ENCODE data around the gene PIK3R4. TPM values are rescaled to one million over a fixed set of nuclear protein-coding genes. Genes with fewer than 3 reads are reported as not detected.

Gene PIK3R4
- 10 to 100 TPM; 19.1 to 32.4 (median 28.3) TPM for polyA plus RNA-seq
- long read RNA-seq, donor 1: 0 reads
- long read RNA-seq, donor 2, full-length matches to known transcripts: 1 of 1 reads
- long read RNA-seq, donor 2, partial matches to known transcripts: 0 of 1 reads
- long read RNA-seq, donor 2, other reads (novel, unspliced or antisense): 0 of 1 reads
- long read RNA-seq, donor 3, partial matches to known transcripts: 5 of 6 reads
- long read RNA-seq, donor 3, other reads (novel, unspliced or antisense): 0 of 6 reads
- long read RNA-seq, donor 4: 0 reads
- long read RNA-seq, donor 5: 0 reads
- long read RNA-seq, donor 6: 0 reads
- long read RNA-seq, donor 7: 0 reads
- long read RNA-seq, donor 8: 0 reads
- long read RNA-seq, donor 9, full-length matches to known transcripts: 1 of 1 reads
- long read RNA-seq, donor 9, partial matches to known transcripts: 0 of 1 reads
- long read RNA-seq, donor 9, other reads (novel, unspliced or antisense): 0 of 1 reads
- long read RNA-seq, donor 10, full-length matches to known transcripts: 1 of 1 reads
- long read RNA-seq, donor 10, partial matches to known transcripts: 0 of 1 reads
- long read RNA-seq, donor 10, other reads (novel, unspliced or antisense): 0 of 1 reads

- peak; percentile 70 for FAIRE-seq
- peak within 1 kb of the TSS; percentile 83 to 96 (median 92) for H3K27ac ChIP-seq (ENCODE audit: low read depth in 1 of 3, low read length in 2 of 3)
- 0 to 1% (median 0%) methylated on average over 43 of the region's 43 CpGs for WGBS, 3 donors
- peak within 1 kb of the TSS; percentile 89 to 99 (median 89) for H3K4me3 ChIP-seq (ENCODE audit: low read depth in 1 of 3, low read length in 3 of 3)
- no peaks in the 10 kb centered on the region for H3K27me3 ChIP-seq (ENCODE audit: control insufficient read depth in 3 of 3, insufficient read depth in 3 of 3, low read length in 3 of 3)
- H3K36me3 ChIP-seq (ENCODE audit: control insufficient read depth in 3 of 3, insufficient read depth in 2 of 3, low read depth in 1 of 3, low read length in 3 of 3): peaks cover 0 to 4% (median 2%) of the 10 kb centered on the region in 3 donors
- H3K4me1 ChIP-seq (ENCODE audit: control insufficient read depth in 3 of 3, insufficient read depth in 2 of 3, low read depth in 1 of 3, low read length in 2 of 3): peaks cover 4 to 12% (median 6%) of the 10 kb centered on the region in 3 donors
- peak; percentile 99 for DNase-seq
- no peaks in the 10 kb centered on the region for H3K9me3 ChIP-seq (ENCODE audit: control insufficient read depth in 2 of 2, insufficient read depth in 1 of 2, low read depth in 1 of 2, low read length in 1 of 2)
Observed at GRCh38 chr3:130746246-130747039, at the start of gene PIK3R4. Gene PIK3R4, minus strand, starts transcription at chr3:130746829. Its CDS starts 1,611 bp downstream, at chr3:130745218.

- WGBS, 3 donors: 75 to 96% (median 94%) methylated on average over 1 of the region's 1 CpG
Observed at GRCh38 chr3:130795396-130795795, 48.8 kb upstream of the PIK3R4 start.

GRCh38 chr3:130792246-130792645, 45.6 kb upstream of the PIK3R4 start:
- FAIRE-seq (no peak), DNase-seq (peak in 1 of 2 donors; percentile 1)
- 53 to 82% (median 76%) methylated on average over 2 of the region's 2 CpGs for WGBS, 3 donors
- H3K27me3 ChIP-seq (ENCODE audit: control insufficient read depth in 3 of 3, insufficient read depth in 3 of 3, low read length in 3 of 3): no peaks in the 10 kb centered on the region
- peaks cover 2 to 10% (median 2%) of the 10 kb centered on the region in 3 donors for H3K4me1 ChIP-seq (ENCODE audit: control insufficient read depth in 3 of 3, insufficient read depth in 2 of 3, low read depth in 1 of 3, low read length in 2 of 3)
- H3K27ac ChIP-seq (ENCODE audit: low read depth in 1 of 3, low read length in 2 of 3): no peak overlapping the region
- no peaks in the 10 kb centered on the region for H3K9me3 ChIP-seq (ENCODE audit: control insufficient read depth in 2 of 2, insufficient read depth in 1 of 2, low read depth in 1 of 2, low read length in 1 of 2)
- no peaks in the 10 kb centered on the region for H3K36me3 ChIP-seq (ENCODE audit: control insufficient read depth in 3 of 3, insufficient read depth in 2 of 3, low read depth in 1 of 3, low read length in 3 of 3)
- H3K4me3 ChIP-seq (ENCODE audit: low read depth in 1 of 3, low read length in 3 of 3): no peak overlapping the region

More at GRCh38 chr3:130795396-130795795, 48.8 kb upstream of the PIK3R4 start:
- no peak overlapping the region for H3K27ac ChIP-seq (ENCODE audit: low read depth in 1 of 3, low read length in 2 of 3)
- no peak overlapping the region for H3K4me3 ChIP-seq (ENCODE audit: low read depth in 1 of 3, low read length in 3 of 3)
- no peaks in the 10 kb centered on the region for H3K9me3 ChIP-seq (ENCODE audit: control insufficient read depth in 2 of 2, insufficient read depth in 1 of 2, low read depth in 1 of 2, low read length in 1 of 2)
- H3K4me1 ChIP-seq (ENCODE audit: control insufficient read depth in 3 of 3, insufficient read depth in 2 of 3, low read depth in 1 of 3, low read length in 2 of 3): no peaks in the 10 kb centered on the region
- no peak for DNase-seq
- no peaks in the 10 kb centered on the region for H3K27me3 ChIP-seq (ENCODE audit: control insufficient read depth in 3 of 3, insufficient read depth in 3 of 3, low read length in 3 of 3)
- H3K36me3 ChIP-seq (ENCODE audit: control insufficient read depth in 3 of 3, insufficient read depth in 2 of 3, low read depth in 1 of 3, low read length in 3 of 3): no peaks in the 10 kb centered on the region
- peak; percentile 84 for FAIRE-seq

DNA sequence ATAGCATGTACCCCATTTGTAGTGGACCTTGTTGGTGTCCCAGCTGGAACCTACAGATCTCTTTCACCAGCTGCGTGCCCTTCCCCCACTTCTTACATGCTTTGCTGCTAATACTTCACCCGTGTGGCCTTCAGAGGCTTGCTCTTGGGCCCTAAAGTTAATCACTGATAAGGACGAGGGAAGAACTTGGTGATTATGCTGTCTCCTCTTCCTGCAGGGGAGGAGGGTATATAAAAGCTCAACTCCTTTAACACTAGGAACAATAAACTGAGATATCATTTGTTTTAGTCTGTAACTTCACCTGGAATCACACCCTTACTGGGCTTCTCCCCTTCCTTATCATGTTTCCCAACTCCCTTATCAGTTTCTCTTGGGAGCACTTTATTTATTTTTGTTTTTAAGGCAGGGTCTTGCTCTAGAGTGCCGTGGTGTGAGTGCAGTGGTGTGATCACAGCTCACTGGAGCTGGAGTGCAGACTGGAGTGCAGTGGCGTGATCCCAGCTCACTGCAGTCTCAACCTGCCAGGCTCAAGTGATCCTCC, 43.2 kb upstream of the PIK3R4 start:
- DNase-seq (peak; percentile 69 to 73), FAIRE-seq (no peak)
- peaks cover 2 to 10% (median 3%) of the 10 kb centered on the region in 3 donors for H3K4me1 ChIP-seq (ENCODE audit: control insufficient read depth in 3 of 3, insufficient read depth in 2 of 3, low read depth in 1 of 3, low read length in 2 of 3)
- no peaks in the 10 kb centered on the region for H3K9me3 ChIP-seq (ENCODE audit: control insufficient read depth in 2 of 2, insufficient read depth in 1 of 2, low read depth in 1 of 2, low read length in 1 of 2)
- 15 to 45% (median 42%) methylated on average over 5 of the region's 5 CpGs for WGBS, 3 donors
- H3K4me3 ChIP-seq (ENCODE audit: low read depth in 1 of 3, low read length in 3 of 3): no peak overlapping the region
- no peaks in the 10 kb centered on the region for H3K36me3 ChIP-seq (ENCODE audit: control insufficient read depth in 3 of 3, insufficient read depth in 2 of 3, low read depth in 1 of 3, low read length in 3 of 3)
- peak overlapping the region in 2 of 3 donors; percentile 15 to 36 for H3K27ac ChIP-seq (ENCODE audit: low read depth in 1 of 3, low read length in 2 of 3)
- H3K27me3 ChIP-seq (ENCODE audit: control insufficient read depth in 3 of 3, insufficient read depth in 3 of 3, low read length in 3 of 3): no peaks in the 10 kb centered on the region

GRCh38 chr3:130787422-130788068, 40.9 kb upstream of the PIK3R4 start:
- Histone ChIP-seq H3K4me1 (ENCODE audit: control insufficient read depth in 3 of 3, insufficient read depth in 2 of 3, low read depth in 1 of 3, low read length in 2 of 3) (peaks cover 2 to 10% (median 3%) of the 10 kb centered on the region in 3 donors), H3K27ac (ENCODE audit: low read depth in 1 of 3, low read length in 2 of 3) (no peak overlapping the region), H3K4me3 (ENCODE audit: low read depth in 1 of 3, low read length in 3 of 3) (no peak overlapping the region), H3K36me3 (ENCODE audit: control insufficient read depth in 3 of 3, insufficient read depth in 2 of 3, low read depth in 1 of 3, low read length in 3 of 3) (no peaks in the 10 kb centered on the region), H3K27me3 (ENCODE audit: control insufficient read depth in 3 of 3, insufficient read depth in 3 of 3, low read length in 3 of 3) (no peaks in the 10 kb centered on the region), H3K9me3 (ENCODE audit: control insufficient read depth in 2 of 2, insufficient read depth in 1 of 2, low read depth in 1 of 2, low read length in 1 of 2) (no peaks in the 10 kb centered on the region)
- FAIRE-seq: no peak
- WGBS, 3 donors: 40 to 53% (median 49%) methylated on average over 6 of the region's 6 CpGs
- peak in 1 of 2 donors; percentile 20 for DNase-seq

DNA sequence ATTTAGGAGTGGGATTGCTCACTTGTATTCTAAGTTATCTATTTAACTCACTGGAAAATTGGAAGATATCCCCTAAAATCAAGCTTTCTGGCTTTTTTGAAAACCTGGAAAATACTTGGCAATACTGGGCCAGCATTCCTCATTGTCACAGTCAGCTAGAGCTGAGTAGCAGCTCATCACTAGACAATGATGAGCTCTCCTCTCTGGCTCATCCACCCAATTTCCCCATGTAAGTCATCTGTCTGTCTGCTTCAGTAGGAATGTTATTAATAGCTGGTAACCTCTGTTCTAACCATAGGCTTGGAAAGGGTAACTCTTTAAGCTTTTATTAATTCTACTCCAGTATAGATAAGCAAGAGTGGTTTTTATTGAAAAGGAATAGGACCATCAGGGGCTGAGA, 39.7 kb upstream of the PIK3R4 start:
- DNase-seq: no peak
- Histone ChIP-seq H3K4me1 (ENCODE audit: control insufficient read depth in 3 of 3, insufficient read depth in 2 of 3, low read depth in 1 of 3, low read length in 2 of 3) (peaks cover 2 to 10% (median 3%) of the 10 kb centered on the region in 3 donors), H3K36me3 (ENCODE audit: control insufficient read depth in 3 of 3, insufficient read depth in 2 of 3, low read depth in 1 of 3, low read length in 3 of 3) (no peaks in the 10 kb centered on the region), H3K9me3 (ENCODE audit: control insufficient read depth in 2 of 2, insufficient read depth in 1 of 2, low read depth in 1 of 2, low read length in 1 of 2) (no peaks in the 10 kb centered on the region), H3K27me3 (ENCODE audit: control insufficient read depth in 3 of 3, insufficient read depth in 3 of 3, low read length in 3 of 3) (no peaks in the 10 kb centered on the region), H3K4me3 (ENCODE audit: low read depth in 1 of 3, low read length in 3 of 3) (no peak overlapping the region), H3K27ac (ENCODE audit: low read depth in 1 of 3, low read length in 2 of 3) (no peak overlapping the region)
- no peak for FAIRE-seq

DNA sequence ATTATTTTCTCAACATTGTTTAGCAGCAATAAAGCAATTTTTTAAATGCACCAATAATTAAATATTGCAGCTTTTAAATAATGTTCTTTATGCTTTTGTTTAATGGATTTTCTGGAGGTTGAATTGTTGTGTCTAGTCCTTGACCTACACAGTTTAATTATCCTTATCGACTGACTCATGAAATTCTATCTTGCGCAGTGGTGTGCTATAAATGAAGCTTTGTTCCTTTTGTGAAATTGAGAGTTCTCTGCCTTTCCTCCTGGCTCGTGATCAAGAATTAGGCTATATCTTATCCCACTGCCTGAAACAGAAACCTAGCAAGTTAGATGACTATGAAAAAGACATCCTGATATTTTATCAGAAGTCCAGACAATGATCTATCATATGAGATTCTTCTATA, 37.0 kb upstream of the PIK3R4 start:
- peak in 1 of 2 donors; percentile 78 for DNase-seq
- FAIRE-seq: no peak

More for the DNA sequence above, 37.0 kb upstream of the PIK3R4 start:
- Histone ChIP-seq H3K27me3 (ENCODE audit: control insufficient read depth in 3 of 3, insufficient read depth in 3 of 3, low read length in 3 of 3) (no peaks in the 10 kb centered on the region), H3K9me3 (ENCODE audit: control insufficient read depth in 2 of 2, insufficient read depth in 1 of 2, low read depth in 1 of 2, low read length in 1 of 2) (no peaks in the 10 kb centered on the region), H3K27ac (ENCODE audit: low read depth in 1 of 3, low read length in 2 of 3) (no peak overlapping the region), H3K36me3 (ENCODE audit: control insufficient read depth in 3 of 3, insufficient read depth in 2 of 3, low read depth in 1 of 3, low read length in 3 of 3) (no peaks in the 10 kb centered on the region), H3K4me1 (ENCODE audit: control insufficient read depth in 3 of 3, insufficient read depth in 2 of 3, low read depth in 1 of 3, low read length in 2 of 3) (peaks cover 0 to 3% (median 0%) of the 10 kb centered on the region in 3 donors), H3K4me3 (ENCODE audit: low read depth in 1 of 3, low read length in 3 of 3) (no peak overlapping the region)
- 8 to 50% (median 37%) methylated on average over 3 of the region's 3 CpGs for WGBS, 3 donors

Data from small intestine (tissue), 16 donors.